ENCODE results near the gene PLOD3.
A peak's percentile ranks its signal among the peaks of the same experiment; 100 is the strongest.

The PLOD3 gene

GRCh38 chr7:101161692-101162471 lies 55.5 kb downstream of the PLOD3 start:
- Histone ChIP-seq H3K27me3 (ENCODE audit: insufficient read depth, low read length) (no peaks in the 10 kb centered on the region), H3K9me3 (ENCODE audit: low read length) (no peaks in the 10 kb centered on the region), H3K9ac (ENCODE audit: low read length) (peak overlapping the region; percentile 48; the same call in 1 of the 2 replicates), H3F3A (ENCODE audit: insufficient read depth, low read length) (no peaks in the 10 kb centered on the region; the same call in 1 of the 2 replicates), H4K20me1 (ENCODE audit: insufficient read depth, low read length) (no peaks in the 10 kb centered on the region), H3K27ac (ENCODE audit: low read depth, low read length, poor library complexity, severe bottlenecking) (peak overlapping the region; percentile 35), H3K4me2 (ENCODE audit: low read length) (peak overlapping the region; percentile 67; the same call in 1 of the 2 replicates), H3K9me2 (ENCODE audit: low read depth, low read length) (no peaks in the 10 kb centered on the region), H3K4me1 (ENCODE audit: insufficient read depth, low read length, severe bottlenecking) (peaks cover 26% of the 10 kb centered on the region), H3K36me3 (ENCODE audit: insufficient read depth, low read length) (peaks cover 16% of the 10 kb centered on the region; the same call in 1 of the 2 replicates), H2AFZ (ENCODE audit: low read length) (no peak overlapping the region), H3K79me2 (ENCODE audit: insufficient read depth, low read length) (no peaks in the 10 kb centered on the region), H3K4me3 (ENCODE audit: low read depth, low read length, poor library complexity, severe bottlenecking) (peak overlapping the region; percentile 70)
- TF ChIP-seq, protein P1, sequence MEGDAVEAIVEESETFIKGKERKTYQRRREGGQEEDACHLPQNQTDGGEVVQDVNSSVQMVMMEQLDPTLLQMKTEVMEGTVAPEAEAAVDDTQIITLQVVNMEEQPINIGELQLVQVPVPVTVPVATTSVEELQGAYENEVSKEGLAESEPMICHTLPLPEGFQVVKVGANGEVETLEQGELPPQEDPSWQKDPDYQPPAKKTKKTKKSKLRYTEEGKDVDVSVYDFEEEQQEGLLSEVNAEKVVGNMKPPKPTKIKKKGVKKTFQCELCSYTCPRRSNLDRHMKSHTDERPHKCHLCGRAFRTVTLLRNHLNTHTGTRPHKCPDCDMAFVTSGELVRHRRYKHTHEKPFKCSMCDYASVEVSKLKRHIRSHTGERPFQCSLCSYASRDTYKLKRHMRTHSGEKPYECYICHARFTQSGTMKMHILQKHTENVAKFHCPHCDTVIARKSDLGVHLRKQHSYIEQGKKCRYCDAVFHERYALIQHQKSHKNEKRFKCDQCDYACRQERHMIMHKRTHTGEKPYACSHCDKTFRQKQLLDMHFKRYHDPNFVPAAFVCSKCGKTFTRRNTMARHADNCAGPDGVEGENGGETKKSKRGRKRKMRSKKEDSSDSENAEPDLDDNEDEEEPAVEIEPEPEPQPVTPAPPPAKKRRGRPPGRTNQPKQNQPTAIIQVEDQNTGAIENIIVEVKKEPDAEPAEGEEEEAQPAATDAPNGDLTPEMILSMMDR (IDR thresholded peaks at IDR 0.05; ENCODE audit: low read length): no peak
- no peak for TF ChIP-seq EZH2 (IDR thresholded peaks at IDR 0.05; ENCODE audit: borderline replicate concordance, low read length)

- Histone ChIP-seq H3K27me3 (ENCODE audit: insufficient read depth, low read length) (no peaks in the 10 kb centered on the region), H3K9me2 (ENCODE audit: low read depth, low read length) (no peaks in the 10 kb centered on the region), H3K4me2 (ENCODE audit: low read length) (no peak overlapping the region)
These were observed 56.5 kb downstream of the PLOD3 start for GRCh38 chr7:101160910-101161309.

DNA sequence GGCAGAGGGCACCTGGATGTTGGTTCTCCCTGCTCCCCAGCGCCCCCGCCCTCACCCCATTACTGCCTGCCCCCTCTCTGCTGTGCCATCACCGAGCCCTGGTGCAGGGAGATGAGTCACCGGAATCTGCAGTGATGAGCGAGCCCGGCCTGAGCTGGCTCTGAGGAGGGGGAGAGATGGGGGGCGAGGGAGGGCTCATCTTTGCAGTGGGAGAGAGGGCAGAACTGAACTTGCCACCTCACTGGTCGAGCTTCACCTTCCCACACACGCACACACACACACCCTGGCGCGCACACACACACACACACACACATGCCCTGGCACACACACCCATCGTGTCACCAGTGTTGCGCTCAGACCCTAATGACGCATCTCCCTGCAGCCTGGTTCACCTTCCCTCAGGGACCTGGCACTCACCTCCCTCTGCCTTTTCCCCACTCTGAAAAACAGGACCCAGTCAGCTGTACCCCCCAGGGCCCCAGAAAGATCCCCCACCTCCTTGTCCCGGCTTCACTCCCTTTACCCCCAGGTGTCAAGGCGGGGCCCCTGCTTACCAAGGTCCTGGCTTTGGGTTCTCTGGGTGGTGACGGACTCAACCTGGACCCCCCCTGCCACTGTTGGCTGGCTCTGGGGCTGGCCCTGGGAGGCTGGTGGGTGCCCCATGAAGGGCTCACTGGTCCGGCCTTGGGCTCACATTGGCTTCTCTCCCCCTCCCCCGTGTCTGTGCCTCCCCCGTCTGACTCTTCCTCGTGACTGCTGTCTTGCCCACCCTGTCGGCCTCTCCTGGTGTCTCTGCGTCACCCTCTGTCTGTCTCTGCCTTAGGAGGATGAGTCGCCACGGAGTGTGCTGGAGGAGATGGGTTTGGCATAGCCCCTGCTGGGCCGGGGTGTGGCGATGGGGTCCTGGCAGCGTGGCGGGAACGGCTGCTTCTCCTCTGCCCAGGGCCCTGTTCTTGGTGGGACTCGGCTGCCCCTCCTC lies 57.4 kb downstream of the PLOD3 start:
- Histone ChIP-seq H3F3A (ENCODE audit: insufficient read depth, low read length) (no peaks in the 10 kb centered on the region; the same call in 1 of the 2 replicates), H3K4me1 (ENCODE audit: insufficient read depth, low read length, severe bottlenecking) (peaks cover 39% of the 10 kb centered on the region), H4K20me1 (ENCODE audit: insufficient read depth, low read length) (no peaks in the 10 kb centered on the region), H3K9me3 (ENCODE audit: low read length) (no peaks in the 10 kb centered on the region), H3K27ac (ENCODE audit: low read depth, low read length, poor library complexity, severe bottlenecking) (no peak overlapping the region), H3K36me3 (ENCODE audit: insufficient read depth, low read length) (peaks cover 17% of the 10 kb centered on the region; the same call in 1 of the 2 replicates), H3K9me2 (ENCODE audit: low read depth, low read length) (no peaks in the 10 kb centered on the region), H2AFZ (ENCODE audit: low read length) (no peak overlapping the region), H3K4me2 (ENCODE audit: low read length) (no peak overlapping the region), H3K27me3 (ENCODE audit: insufficient read depth, low read length) (no peaks in the 10 kb centered on the region), H3K9ac (ENCODE audit: low read length) (no peak overlapping the region), H3K79me2 (ENCODE audit: insufficient read depth, low read length) (0 out of 2 replicates have a peak, but pooled peaks cover 4% of the 10 kb centered on the region), H3K4me3 (ENCODE audit: low read depth, low read length, poor library complexity, severe bottlenecking) (no peak overlapping the region)
- TF ChIP-seq EZH2 (IDR thresholded peaks at IDR 0.05; ENCODE audit: borderline replicate concordance, low read length): no peak
- TF ChIP-seq, protein P1 (IDR thresholded peaks at IDR 0.05; ENCODE audit: low read length): no peak

More at GRCh38 chr7:101160910-101161309, 56.5 kb downstream of the PLOD3 start:
- Histone ChIP-seq H3K9me3 (ENCODE audit: low read length) (no peaks in the 10 kb centered on the region), H3K4me3 (ENCODE audit: low read depth, low read length, poor library complexity, severe bottlenecking) (no peak overlapping the region), H4K20me1 (ENCODE audit: insufficient read depth, low read length) (no peaks in the 10 kb centered on the region), H3K27ac (ENCODE audit: low read depth, low read length, poor library complexity, severe bottlenecking) (no peak overlapping the region), H3K9ac (ENCODE audit: low read length) (no peak overlapping the region), H3K36me3 (ENCODE audit: insufficient read depth, low read length) (peaks cover 17% of the 10 kb centered on the region; the same call in 1 of the 2 replicates), H2AFZ (ENCODE audit: low read length) (no peak overlapping the region), H3K4me1 (ENCODE audit: insufficient read depth, low read length, severe bottlenecking) (peaks cover 34% of the 10 kb centered on the region), H3K79me2 (ENCODE audit: insufficient read depth, low read length) (no peaks in the 10 kb centered on the region), H3F3A (ENCODE audit: insufficient read depth, low read length) (no peaks in the 10 kb centered on the region; the same call in 1 of the 2 replicates)
- TF ChIP-seq, protein P1 (IDR thresholded peaks at IDR 0.05; ENCODE audit: low read length): no peak
- no peak for TF ChIP-seq EZH2 (IDR thresholded peaks at IDR 0.05; ENCODE audit: borderline replicate concordance, low read length)
